ENCODE data around the gene RP2. TPM values are rescaled to one million over a fixed set of nuclear protein-coding genes. Genes with fewer than 3 reads are reported as not detected.

RP2 gene
- 25.3 and 32.8 TPM in 2 replicates for total RNA-seq

GRCh38 chrX:46836701-46837557 lies at the start of gene RP2:
TSS of gene RP2 (plus strand) at chrX:46837043. CDS start at chrX:46837101, 58 bp downstream.

GRCh38 chrX:46912098-46912602 lies 75.3 kb downstream of the RP2 start, which contains the start of gene JADE3:
TSS of gene JADE3 (plus strand) at chrX:46912421. CDS start at chrX:46984895, 72,474 bp downstream.

Other genes with a start within 250 kb of the RP2 start
- 18.7 and 25.7 TPM in 2 replicates for gene SLC9A7, start 77.9 kb upstream of the RP2 start, total RNA-seq
- gene JADE3, start 75.4 kb downstream of the RP2 start, total RNA-seq, result 12.0 and 16.3 TPM in 2 replicates
- under 0.01 and 0.61 TPM in 2 replicates for gene RGN, start 241.4 kb downstream of the RP2 start, total RNA-seq